ENCODE data around the gene UBL4B. TPM values are rescaled to one million over a fixed set of nuclear protein-coding genes. Genes with fewer than 3 reads are reported as not detected.

The UBL4B gene
- total RNA-seq, 1 donor from 2014 or later: not detected

GRCh38 chr1:110152133-110152785 is 40.0 kb downstream of the UBL4B start:
- TF ChIP-seq CTCF (conservative IDR thresholded peaks at IDR 0.05; ENCODE audit: low read depth, low read length): no peak
- DNase-seq (ENCODE audit: low read depth): no peak
- no peak overlapping the region for H3K4me3 ChIP-seq (ENCODE audit: low read depth, low read length)

DNA sequence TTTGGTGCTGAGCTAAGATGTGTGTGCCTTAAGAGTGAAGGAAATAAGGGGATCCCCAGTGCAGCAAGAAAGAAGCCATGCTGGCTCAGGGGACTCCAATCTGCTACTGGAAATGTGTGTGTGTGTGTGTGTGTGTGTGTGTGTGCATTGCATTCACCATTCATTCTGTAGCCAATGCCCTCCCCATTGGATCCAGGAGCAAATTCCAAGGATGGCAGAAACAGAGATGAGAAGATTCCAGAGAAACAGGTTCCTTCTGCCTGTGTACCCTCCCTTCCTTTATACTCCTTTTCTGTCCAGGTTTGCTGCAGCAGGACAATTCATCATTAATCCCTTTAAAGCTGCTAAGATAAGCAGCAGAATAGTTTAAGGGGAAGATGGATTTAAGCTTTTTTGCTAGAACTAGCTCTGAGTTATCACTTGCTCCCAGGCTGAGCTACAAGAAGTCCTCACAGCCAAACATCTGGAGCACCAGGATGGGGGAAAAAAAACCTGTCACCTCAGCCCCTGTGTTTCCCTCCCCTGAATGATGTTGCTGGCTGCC is 41.2 kb downstream of the UBL4B start:
- TF ChIP-seq CTCF (conservative IDR thresholded peaks at IDR 0.05; ENCODE audit: low read depth, low read length): no peak
- no peak overlapping the region for H3K4me3 ChIP-seq (ENCODE audit: low read depth, low read length)
- DNase-seq (ENCODE audit: low read depth): no peak

DNA sequence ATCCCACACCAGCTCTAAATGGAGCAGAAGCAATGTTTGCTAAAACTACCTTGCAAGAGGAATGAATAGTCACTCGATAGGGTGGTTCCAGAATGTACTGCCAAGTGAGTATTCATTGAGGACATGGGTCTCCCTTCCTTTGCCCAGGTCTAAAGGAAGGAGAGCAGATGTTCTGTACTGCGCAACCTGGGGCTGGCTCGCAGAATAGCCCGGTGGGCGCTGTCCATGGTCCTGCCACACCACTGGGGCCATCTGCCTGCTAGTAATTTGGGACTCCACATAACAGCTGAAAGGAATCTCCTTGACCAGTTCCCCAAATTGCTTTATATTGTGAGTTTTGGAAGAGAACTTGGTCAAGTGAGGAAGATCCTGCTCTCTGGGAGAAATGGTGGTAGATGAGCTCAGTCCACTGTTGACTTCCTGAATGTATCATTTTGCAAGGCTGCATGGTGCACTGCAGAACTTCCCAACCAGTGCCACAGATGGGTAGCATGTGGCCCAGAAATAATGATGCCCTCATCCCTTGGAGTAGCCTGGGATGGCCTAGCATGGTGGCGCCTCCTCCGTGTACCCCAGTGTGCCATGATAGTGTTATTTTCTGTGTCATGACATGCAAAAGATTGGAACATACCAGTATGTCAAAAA is 43.8 kb downstream of the UBL4B start:
- no peak for TF ChIP-seq CTCF (conservative IDR thresholded peaks at IDR 0.05; ENCODE audit: low read depth, low read length)
- DNase-seq (ENCODE audit: low read depth): no peak

GRCh38 chr1:110158261-110158660 is 46.0 kb downstream of the UBL4B start:
- TF ChIP-seq CTCF (conservative IDR thresholded peaks at IDR 0.05; ENCODE audit: low read depth, low read length): no peak
- no peak for DNase-seq (ENCODE audit: low read depth)
- H3K4me3 ChIP-seq (ENCODE audit: low read depth, low read length): no peak overlapping the region

More for the DNA sequence above, 43.8 kb downstream of the UBL4B start:
- no peak overlapping the region for H3K4me3 ChIP-seq (ENCODE audit: low read depth, low read length)

DNA sequence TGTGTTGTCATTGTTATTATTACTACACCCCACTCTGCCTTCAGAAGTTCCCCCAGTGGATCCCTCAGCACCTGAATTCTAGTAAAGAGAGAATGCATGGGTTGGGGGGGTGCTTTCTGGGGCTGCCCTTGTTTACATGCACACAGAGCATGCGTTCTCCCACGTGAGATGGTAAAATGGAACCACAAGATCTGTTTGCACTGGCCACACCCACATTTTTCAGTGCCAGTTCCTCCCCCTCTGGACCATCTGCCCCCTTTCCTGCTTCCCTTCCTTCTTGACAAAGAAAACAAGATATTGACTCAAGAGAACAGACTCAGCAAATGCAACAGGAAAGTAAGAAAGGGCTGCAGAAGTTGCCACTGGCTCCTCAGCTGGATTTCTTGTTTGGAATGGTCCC is 46.9 kb downstream of the UBL4B start:
- TF ChIP-seq CTCF (conservative IDR thresholded peaks at IDR 0.05; ENCODE audit: low read depth, low read length): no peak
- no peak overlapping the region for H3K4me3 ChIP-seq (ENCODE audit: low read depth, low read length)
- DNase-seq (ENCODE audit: low read depth): no peak

DNA sequence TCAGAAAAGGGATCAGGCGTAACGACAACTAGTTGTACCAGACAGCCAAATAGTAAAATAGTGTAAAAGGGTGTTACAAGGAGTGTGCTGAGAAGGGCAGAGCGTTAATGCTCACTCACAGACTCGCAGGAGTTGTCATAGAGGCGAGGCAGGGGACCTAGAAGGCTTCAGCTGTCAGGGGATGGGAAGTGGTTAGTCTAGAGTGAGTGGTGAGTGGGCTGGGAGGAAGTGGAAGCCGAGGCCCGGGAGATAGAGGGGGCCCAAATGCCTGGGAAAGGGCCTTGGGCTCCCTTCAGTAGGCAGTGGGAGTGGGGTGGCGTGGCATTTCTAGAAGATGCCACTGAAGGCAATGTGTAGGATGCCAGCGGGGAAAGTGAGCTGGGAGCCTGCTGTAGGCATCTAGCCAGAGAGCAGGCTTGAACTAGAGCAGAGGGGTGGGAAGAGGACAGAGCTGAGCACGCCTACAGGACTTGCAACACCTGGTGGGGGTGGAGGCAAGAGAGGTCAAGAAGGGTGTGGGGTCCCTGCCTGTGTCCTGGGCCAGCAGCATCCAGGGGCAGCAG is 48.4 kb downstream of the UBL4B start:
- DNase-seq (ENCODE audit: low read depth): no peak
- TF ChIP-seq CTCF (conservative IDR thresholded peaks at IDR 0.05; ENCODE audit: low read depth, low read length): no peak
- no peak overlapping the region for H3K4me3 ChIP-seq (ENCODE audit: low read depth, low read length)

Measured in epithelial cell of proximal tubule (primary cell).